Vagina (tissue), 2 donors: ENCODE results near the gene RAD51D.

Experiments used
- POLR2A ChIP-seq, 2 donors: fragments of 450-650 bp; IDR thresholded peaks; one replicate each; pipeline ENCODE4 v1.6.1; 2017; ENCODE audit warnings: antibody characterized with exemption in 2 of 2, mild to moderate bottlenecking in 2 of 2, moderate library complexity in 2 of 2
- TF ChIP-seq, protein P1 (sequence below), 3 experiments: fragments of 450-650 bp in 2 of 3; fragments of 200-600 bp in 1 of 3; sonication (generic) in 1 of 3; IDR thresholded peaks; one replicate each; pipeline ENCODE4 v1.5.1; 2017 to 2019; ENCODE audit warnings: antibody characterized with exemption in 3 of 3, mild to moderate bottlenecking in 2 of 3, moderate library complexity in 2 of 3

DNA sequence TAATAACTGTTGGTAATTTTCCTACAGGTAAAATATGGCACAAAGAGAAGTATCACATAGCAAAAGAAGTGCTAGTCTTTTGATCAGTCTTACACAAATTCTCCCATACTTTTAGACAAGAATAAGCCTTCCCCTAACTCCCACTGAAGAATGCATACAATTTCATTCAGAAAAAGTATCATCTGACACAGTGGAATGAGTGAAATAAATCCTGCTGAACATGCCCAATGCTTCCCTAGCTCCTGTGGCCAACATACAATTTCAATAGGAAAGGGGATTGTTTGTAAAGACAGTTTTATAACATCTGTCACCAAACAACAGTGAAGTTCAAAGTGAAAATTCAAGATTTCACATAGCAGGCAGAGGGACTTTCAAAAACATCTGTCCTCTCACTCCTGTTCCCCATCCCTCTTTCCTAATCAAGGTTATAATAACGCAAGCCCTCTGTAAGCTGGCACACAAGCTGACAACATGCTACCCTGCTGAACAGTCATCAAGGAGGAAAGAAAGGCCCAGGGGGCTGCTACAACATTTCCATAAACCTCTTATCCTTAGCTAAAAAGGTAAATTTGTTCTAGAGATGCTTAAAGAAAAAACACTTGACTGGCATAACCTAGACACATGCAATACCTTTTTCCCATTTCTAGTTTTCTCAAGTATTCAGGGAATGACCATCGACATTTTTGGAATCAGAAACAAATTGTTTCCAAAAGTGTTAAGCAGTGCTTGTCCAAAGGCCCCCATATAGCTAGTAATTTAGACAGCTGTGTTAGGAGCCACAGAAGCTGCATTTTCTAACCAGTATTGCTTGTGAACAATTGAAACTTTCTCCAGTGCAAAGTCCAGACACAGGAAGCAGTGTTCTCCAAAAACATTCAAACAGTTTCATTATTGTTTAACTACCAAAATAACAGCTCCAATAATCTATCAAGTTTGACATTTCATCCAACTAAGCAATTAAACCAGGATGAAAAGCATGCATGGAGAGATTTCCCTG lies 44.7 kb downstream of the RAD51D start:
- TF ChIP-seq, protein P1, sequence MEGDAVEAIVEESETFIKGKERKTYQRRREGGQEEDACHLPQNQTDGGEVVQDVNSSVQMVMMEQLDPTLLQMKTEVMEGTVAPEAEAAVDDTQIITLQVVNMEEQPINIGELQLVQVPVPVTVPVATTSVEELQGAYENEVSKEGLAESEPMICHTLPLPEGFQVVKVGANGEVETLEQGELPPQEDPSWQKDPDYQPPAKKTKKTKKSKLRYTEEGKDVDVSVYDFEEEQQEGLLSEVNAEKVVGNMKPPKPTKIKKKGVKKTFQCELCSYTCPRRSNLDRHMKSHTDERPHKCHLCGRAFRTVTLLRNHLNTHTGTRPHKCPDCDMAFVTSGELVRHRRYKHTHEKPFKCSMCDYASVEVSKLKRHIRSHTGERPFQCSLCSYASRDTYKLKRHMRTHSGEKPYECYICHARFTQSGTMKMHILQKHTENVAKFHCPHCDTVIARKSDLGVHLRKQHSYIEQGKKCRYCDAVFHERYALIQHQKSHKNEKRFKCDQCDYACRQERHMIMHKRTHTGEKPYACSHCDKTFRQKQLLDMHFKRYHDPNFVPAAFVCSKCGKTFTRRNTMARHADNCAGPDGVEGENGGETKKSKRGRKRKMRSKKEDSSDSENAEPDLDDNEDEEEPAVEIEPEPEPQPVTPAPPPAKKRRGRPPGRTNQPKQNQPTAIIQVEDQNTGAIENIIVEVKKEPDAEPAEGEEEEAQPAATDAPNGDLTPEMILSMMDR (IDR thresholded peaks at IDR 0.05) = no peak
- no peak for TF ChIP-seq POLR2A (IDR thresholded peaks at IDR 0.05)
